ENCODE data around the gene KCNT1.

DNA sequence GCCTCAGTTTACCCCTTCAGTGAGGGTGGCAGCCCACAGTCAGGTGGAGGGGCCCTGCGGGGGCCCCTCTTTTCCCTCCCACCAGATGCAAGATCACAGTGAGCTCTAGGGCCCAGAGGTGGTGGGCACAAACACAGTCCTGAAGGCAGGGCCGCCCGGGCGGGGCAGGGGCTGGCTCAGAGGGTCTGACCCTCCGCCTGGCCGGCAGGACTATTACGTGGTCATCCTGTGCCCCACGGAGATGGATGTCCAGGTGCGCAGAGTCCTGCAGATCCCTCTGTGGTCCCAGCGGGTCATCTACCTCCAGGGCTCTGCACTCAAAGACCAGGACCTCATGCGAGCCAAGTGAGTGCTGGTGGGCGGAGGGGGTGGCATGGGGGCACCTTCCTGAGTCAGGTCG, 63.4 kb downstream of the KCNT1 start:
- TF ChIP-seq EZH2 (IDR thresholded peaks at IDR 0.05; ENCODE audit: low read length) = no peak
- TF ChIP-seq, protein P1, sequence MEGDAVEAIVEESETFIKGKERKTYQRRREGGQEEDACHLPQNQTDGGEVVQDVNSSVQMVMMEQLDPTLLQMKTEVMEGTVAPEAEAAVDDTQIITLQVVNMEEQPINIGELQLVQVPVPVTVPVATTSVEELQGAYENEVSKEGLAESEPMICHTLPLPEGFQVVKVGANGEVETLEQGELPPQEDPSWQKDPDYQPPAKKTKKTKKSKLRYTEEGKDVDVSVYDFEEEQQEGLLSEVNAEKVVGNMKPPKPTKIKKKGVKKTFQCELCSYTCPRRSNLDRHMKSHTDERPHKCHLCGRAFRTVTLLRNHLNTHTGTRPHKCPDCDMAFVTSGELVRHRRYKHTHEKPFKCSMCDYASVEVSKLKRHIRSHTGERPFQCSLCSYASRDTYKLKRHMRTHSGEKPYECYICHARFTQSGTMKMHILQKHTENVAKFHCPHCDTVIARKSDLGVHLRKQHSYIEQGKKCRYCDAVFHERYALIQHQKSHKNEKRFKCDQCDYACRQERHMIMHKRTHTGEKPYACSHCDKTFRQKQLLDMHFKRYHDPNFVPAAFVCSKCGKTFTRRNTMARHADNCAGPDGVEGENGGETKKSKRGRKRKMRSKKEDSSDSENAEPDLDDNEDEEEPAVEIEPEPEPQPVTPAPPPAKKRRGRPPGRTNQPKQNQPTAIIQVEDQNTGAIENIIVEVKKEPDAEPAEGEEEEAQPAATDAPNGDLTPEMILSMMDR (optimal IDR thresholded peaks at IDR 0.05 in 1 of 3, IDR thresholded peaks at IDR 0.05 in 1 of 3, conservative IDR thresholded peaks at IDR 0.05 in 1 of 3; ENCODE audit: extremely low read depth in 1 of 3, insufficient read depth in 2 of 3, low read length in 3 of 3) = no peak

All from keratinocyte (primary cell).